ENCODE measurements around the gene HNRNPA0.

Gene HNRNPA0

GRCh38 chr5:137754961-137755762, 999 bp upstream of the HNRNPA0 start:
- DNase-seq (ENCODE audit: extremely low read depth in 1 of 2, low read depth in 1 of 2): no peak

GRCh38 chr5:137753691-137754187, 424 bp downstream of the HNRNPA0 start:
- DNase-seq (ENCODE audit: extremely low read depth in 1 of 2, low read depth in 1 of 2): no peak

GRCh38 chr5:137752905-137753690, 1.1 kb downstream of the HNRNPA0 start:
- no peak for DNase-seq (ENCODE audit: extremely low read depth in 1 of 2, low read depth in 1 of 2)

- DNase-seq (ENCODE audit: extremely low read depth in 1 of 2, low read depth in 1 of 2): no peak
Measured at GRCh38 chr5:137751869-137752491, 2.2 kb downstream of the HNRNPA0 start.

GRCh38 chr5:137750436-137750835, 3.7 kb downstream of the HNRNPA0 start:
- no peak for DNase-seq (ENCODE audit: extremely low read depth in 1 of 2, low read depth in 1 of 2)

GRCh38 chr5:137747848-137748247, 6.3 kb downstream of the HNRNPA0 start:
- DNase-seq (ENCODE audit: extremely low read depth in 1 of 2, low read depth in 1 of 2): no peak

GRCh38 chr5:137743031-137743640, 11.0 kb downstream of the HNRNPA0 start:
- no peak for DNase-seq (ENCODE audit: extremely low read depth in 1 of 2, low read depth in 1 of 2)

- DNase-seq (ENCODE audit: extremely low read depth in 1 of 2, low read depth in 1 of 2): no peak
Measured at GRCh38 chr5:137741718-137742117, 12.4 kb downstream of the HNRNPA0 start.

GRCh38 chr5:137739737-137740136, 14.4 kb downstream of the HNRNPA0 start:
- no peak for DNase-seq (ENCODE audit: extremely low read depth in 1 of 2, low read depth in 1 of 2)

- no peak for DNase-seq (ENCODE audit: extremely low read depth in 1 of 2, low read depth in 1 of 2)
Measured at GRCh38 chr5:137738947-137739346, 15.2 kb downstream of the HNRNPA0 start.

GRCh38 chr5:137737349-137738131, 16.6 kb downstream of the HNRNPA0 start:
- DNase-seq (ENCODE audit: extremely low read depth in 1 of 2, low read depth in 1 of 2): no peak

GRCh38 chr5:137736496-137736895, 17.7 kb downstream of the HNRNPA0 start:
- DNase-seq (ENCODE audit: extremely low read depth in 1 of 2, low read depth in 1 of 2): no peak

- DNase-seq (ENCODE audit: extremely low read depth in 1 of 2, low read depth in 1 of 2): no peak
Measured at GRCh38 chr5:137735555-137736284, 18.4 kb downstream of the HNRNPA0 start, which contains the start of gene KLHL3. KLHL3 (minus strand) TSS chr5:137736089; CDS start chr5:137735646, 443 bp downstream.

- no peak for DNase-seq (ENCODE audit: extremely low read depth in 1 of 2, low read depth in 1 of 2)
Measured at GRCh38 chr5:137734962-137735554, 19.1 kb downstream of the HNRNPA0 start.

- no peak for DNase-seq (ENCODE audit: extremely low read depth in 1 of 2, low read depth in 1 of 2)
Measured at GRCh38 chr5:137734331-137734730, 19.8 kb downstream of the HNRNPA0 start.

- DNase-seq (ENCODE audit: extremely low read depth in 1 of 2, low read depth in 1 of 2): no peak
Measured at GRCh38 chr5:137733922-137734321, 20.2 kb downstream of the HNRNPA0 start.

GRCh38 chr5:137733006-137733405, 21.2 kb downstream of the HNRNPA0 start:
- no peak for DNase-seq (ENCODE audit: extremely low read depth in 1 of 2, low read depth in 1 of 2)

GRCh38 chr5:137731176-137731575, 23.0 kb downstream of the HNRNPA0 start:
- DNase-seq (ENCODE audit: extremely low read depth in 1 of 2, low read depth in 1 of 2): no peak

- DNase-seq (ENCODE audit: extremely low read depth in 1 of 2, low read depth in 1 of 2): no peak
Measured at GRCh38 chr5:137730336-137730735, 23.8 kb downstream of the HNRNPA0 start.
